GM23338 (cell line): ENCODE results near the gene TLDC2.

Source experiments
- CREB1 ChIP-seq: fragments of 250-450 bp; sonication (Bioruptor Pico); IDR thresholded peaks from 2 replicates; pipeline ENCODE4 v1.5.0; 2020; ENCODE audit warnings: low read depth, mild to moderate bottlenecking, moderate library complexity
- CTCF ChIP-seq, 2 experiments: fragments of 200-600 bp in 1 of 2; sonication (generic) in 1 of 2; conservative IDR thresholded peaks; 2 replicates each; pipeline versions ENCODE4 v1.5.1 to v1.6.1; 2016 to 2017; ENCODE audit warnings: antibody characterized with exemption in 2 of 2, low read depth in 2 of 2, mild to moderate bottlenecking in 2 of 2, moderate library complexity in 1 of 2
- ETS1 ChIP-seq: IDR thresholded peaks from 2 replicates; pipeline ENCODE4 v1.6.1; 2016; ENCODE audit warnings: antibody characterized with exemption
- EZH2 ChIP-seq: fragments of 200-600 bp; sonication (generic); IDR thresholded peaks from one replicate; pipeline ENCODE4 v1.8.0; 2017; ENCODE audit warnings: antibody characterized with exemption, mild to moderate bottlenecking, low read depth; ENCODE audit not compliant: unreplicated experiment
- EZH2phosphoT487 ChIP-seq: fragments of 200-600 bp; sonication (generic); IDR thresholded peaks from one replicate; pipeline ENCODE4 v1.8.1; 2018; ENCODE audit warnings: antibody characterized with exemption; ENCODE audit not compliant: unreplicated experiment
- JUNB ChIP-seq: IDR thresholded peaks from one replicate; pipeline ENCODE4 v1.6.1; 2016; ENCODE audit warnings: antibody characterized with exemption; ENCODE audit not compliant: unreplicated experiment
- POLR2AphosphoS5 ChIP-seq: IDR thresholded peaks from 2 replicates; pipeline ENCODE4 v1.6.1; 2016; ENCODE audit warnings: antibody characterized with exemption, low read depth
- REST ChIP-seq: IDR thresholded peaks from one replicate; pipeline ENCODE4 v1.6.1; 2018; ENCODE audit warnings: antibody characterized with exemption; ENCODE audit not compliant: unreplicated experiment
- STAT1 ChIP-seq: IDR thresholded peaks from one replicate; pipeline ENCODE4 v1.6.1; 2016; ENCODE audit warnings: antibody characterized with exemption; ENCODE audit not compliant: unreplicated experiment

DNA sequence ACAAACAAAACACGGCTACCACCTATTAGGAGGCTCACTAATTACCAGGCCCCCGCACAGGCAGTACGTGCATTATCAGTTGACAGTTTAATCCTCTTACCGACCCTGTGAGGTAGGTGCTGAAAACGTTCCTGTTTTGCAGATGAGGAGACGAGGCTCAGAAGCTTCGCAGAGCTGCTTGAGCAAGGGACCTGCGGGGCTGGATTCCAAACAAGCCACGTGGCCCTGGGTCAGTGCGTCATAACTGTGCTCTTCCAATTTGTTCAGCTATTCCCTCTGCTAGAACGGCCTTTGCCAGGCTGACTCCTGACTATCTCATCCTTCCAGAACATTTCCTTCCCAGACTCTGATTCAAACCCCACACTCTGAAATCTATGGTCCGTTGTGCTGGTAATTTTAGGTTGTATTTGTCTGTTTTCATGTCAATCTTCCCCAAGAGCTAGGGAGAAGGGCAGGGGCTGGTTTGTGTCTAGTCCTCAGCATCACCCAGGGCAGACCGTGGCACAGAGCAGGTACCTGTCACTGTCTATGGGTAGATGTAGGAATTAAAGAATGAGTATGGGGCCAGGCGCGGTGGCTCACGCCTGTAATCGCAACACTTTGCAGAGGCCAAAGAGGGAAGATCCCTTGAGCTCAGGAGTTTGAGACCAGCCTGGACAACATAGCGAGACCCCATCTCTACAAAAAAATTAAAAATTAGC, 28.8 kb upstream of the TLDC2 start:
- TF ChIP-seq CTCF (conservative IDR thresholded peaks at IDR 0.05; ENCODE audit: low read depth in 2 of 2) (no peak), POLR2AphosphoS5 (no peak), EZH2 (no peak), REST (no peak), EZH2phosphoT487 (no peak), CREB1 (CRISPR knock-in tag) (no peak), ETS1 (no peak), JUNB (no peak), STAT1 (no peak)
